Neural cell (in vitro differentiated cells): Measurements from ENCODE around the gene METRN. TPM values are rescaled to one million over a fixed set of nuclear protein-coding genes. Genes with fewer than 3 reads are reported as not detected.
"Not testable (repeated sequence)": the region's sequence is repeated elsewhere in the genome, so short reads cannot be mapped to it uniquely, and the experiment has no call there.

ENCODE experiments used
- H2AFZ ChIP-seq: fragments of 200-600, 300-800 bp; sonication (generic), shearing (Covaris generic); 2 replicates; pipeline ENCODE4 v1.6.0; 2014; ENCODE audit warnings: low read depth, mild to moderate bottlenecking, antibody characterized with exemption, low read length, moderate library complexity
- H3F3A ChIP-seq: fragments of 200-600 bp; shearing (Covaris generic); 2 replicates; pipeline ENCODE4 v1.6.1; 2016; ENCODE audit warnings: mild to moderate bottlenecking, moderate library complexity, mixed read lengths, antibody characterized with exemption, low read length; ENCODE audit not compliant: insufficient read depth, poor library complexity, severe bottlenecking
- H3K27ac ChIP-seq: fragments of 200-600, 300-800 bp; sonication (generic), shearing (Covaris generic); 2 replicates; pipeline ENCODE4 v1.5.1; 2014; ENCODE audit warnings: mild to moderate bottlenecking, low read length, moderate library complexity
- H3K27me3 ChIP-seq: fragments of 300-800, 200-600 bp; sonication (generic), shearing (Covaris generic); 2 replicates; pipeline ENCODE4 v1.6.0; 2014; ENCODE audit warnings: mild to moderate bottlenecking, low read depth, low read length, moderate library complexity; ENCODE audit not compliant: insufficient read depth
- H3K36me3 ChIP-seq: fragments of 300-800, 200-600 bp; sonication (generic), shearing (Covaris generic); 2 replicates; pipeline ENCODE4 v1.5.1; 2014; ENCODE audit warnings: mild to moderate bottlenecking, antibody characterized with exemption, low read length, moderate library complexity; ENCODE audit not compliant: insufficient read depth
- H3K4me2 ChIP-seq: fragments of 300-800, 200-600 bp; sonication (generic), shearing (Covaris generic); 2 replicates; pipeline ENCODE4 v1.6.0; 2014; ENCODE audit warnings: mild to moderate bottlenecking, low read length
- H3K4me3 ChIP-seq: fragments of 300-800, 200-600 bp; sonication (generic), shearing (Covaris generic); 2 replicates; pipeline ENCODE4 v1.5.1; 2014; ENCODE audit warnings: mild to moderate bottlenecking, low read length, moderate library complexity
- H3K79me2 ChIP-seq: fragments of 200-600 bp; shearing (Covaris generic); replicated peaks from 2 replicates; pipeline ENCODE4 v1.6.0; 2014; ENCODE audit warnings: mild to moderate bottlenecking, low read length, moderate library complexity; ENCODE audit not compliant: insufficient read depth
- H3K9ac ChIP-seq: fragments of 300-800, 200-600 bp; sonication (generic), shearing (Covaris generic); 2 replicates; pipeline ENCODE4 v1.6.1; 2016; ENCODE audit warnings: mild to moderate bottlenecking, low read length, mixed read lengths
- H3K9me2 ChIP-seq: fragments of 200-600 bp; shearing (Covaris generic); 2 replicates; pipeline ENCODE4 v1.6.1; 2016; ENCODE audit warnings: mild to moderate bottlenecking, low read length, mixed read lengths; ENCODE audit not compliant: insufficient read depth
- H3K9me3 ChIP-seq: fragments of 200-600, 300-800 bp; sonication (generic), shearing (Covaris generic); 2 replicates; pipeline ENCODE4 v1.6.1; 2016; ENCODE audit warnings: mild to moderate bottlenecking, mixed run types, low read length, moderate library complexity, mixed read lengths
- H4K20me1 ChIP-seq: fragments of 200-600 bp; shearing (Covaris generic); 2 replicates; pipeline ENCODE4 v1.6.1; 2016; ENCODE audit warnings: mild to moderate bottlenecking, mixed run types; ENCODE audit not compliant: insufficient read depth
- CTCF ChIP-seq: fragments of 450-650 bp; IDR thresholded peaks from 2 replicates; pipeline ENCODE4 v1.5.1; 2014; ENCODE audit warnings: antibody characterized with exemption, mild to moderate bottlenecking, moderate library complexity; ENCODE audit not compliant: poor library complexity, severe bottlenecking
- EP300 ChIP-seq: fragments of 450-650 bp; conservative IDR thresholded peaks from 2 replicates; pipeline ENCODE4 v1.6.1; 2014; ENCODE audit warnings: antibody characterized with exemption, mild to moderate bottlenecking, moderate library complexity; ENCODE audit not compliant: poor library complexity, severe bottlenecking
- EZH2 ChIP-seq: fragments of 200-600, 300-800 bp; shearing (Covaris generic), sonication (generic); IDR thresholded peaks from 2 replicates; pipeline ENCODE4 v1.6.1; 2014; ENCODE audit warnings: antibody characterized with exemption, low read length, borderline replicate concordance, mild to moderate bottlenecking; ENCODE audit not compliant: insufficient read depth, poor library complexity, severe bottlenecking
- MXI1 ChIP-seq: fragments of 450-650 bp; conservative IDR thresholded peaks from 2 replicates; pipeline ENCODE4 v1.6.1; 2014; ENCODE audit warnings: antibody characterized with exemption, mild to moderate bottlenecking; ENCODE audit not compliant: poor library complexity, severe bottlenecking
- POLR2AphosphoS5 ChIP-seq: IDR thresholded peaks from 2 replicates; pipeline ENCODE4 v1.6.1; 2012
- RAD21 ChIP-seq: fragments of 450-650 bp; conservative IDR thresholded peaks from 2 replicates; pipeline ENCODE4 v1.6.1; 2014; ENCODE audit warnings: antibody characterized with exemption, mild to moderate bottlenecking, moderate library complexity
- REST ChIP-seq: IDR thresholded peaks from 2 replicates; pipeline ENCODE4 v1.6.1; 2012; ENCODE audit warnings: borderline replicate concordance
- SMC3 ChIP-seq: fragments of 450-650 bp; conservative IDR thresholded peaks from 2 replicates; pipeline ENCODE4 v1.6.1; 2014; ENCODE audit warnings: antibody characterized with exemption, mild to moderate bottlenecking, moderate library complexity; ENCODE audit not compliant: poor library complexity
- TAF1 ChIP-seq: IDR thresholded peaks from 2 replicates; pipeline ENCODE4 v1.6.1; 2012; ENCODE audit warnings: low read depth
- polyA plus RNA-seq: library from polyadenylated mRNA; depleted of rRNA; stranded (reverse); fragments of >200 nt; gene quantifications from 2 replicates; pipeline ENCODE4 v1.2.3, GENCODE V29; 2014

Gene METRN
- polyA plus RNA-seq, 1 donor from 2014 or later: 37.6 TPM

GRCh38 chr16:752007-752312 lies 37.0 kb downstream of the METRN start:
- Histone ChIP-seq H3F3A (no peaks in the 10 kb centered on the region), H3K79me2 (no peaks in the 10 kb centered on the region), H3K27ac (no peak overlapping the region), H3K4me3 (no peak overlapping the region), H3K9me3 (peaks cover 4% of the 10 kb centered on the region), H3K27me3 (no peaks in the 10 kb centered on the region), H2AFZ (no peak overlapping the region), H4K20me1 (no peaks in the 10 kb centered on the region), H3K9me2 (no peaks in the 10 kb centered on the region), H3K36me3 (no peaks in the 10 kb centered on the region), H3K4me2 (no peak overlapping the region), H3K9ac (peak overlapping the region; percentile 29)
- TF ChIP-seq EP300: no peak
- no peak for TF ChIP-seq RAD21
- TF ChIP-seq MXI1: no peak
- no peak for TF ChIP-seq REST
- TF ChIP-seq EZH2: no peak
- TF ChIP-seq TAF1: no peak
- no peak for TF ChIP-seq POLR2AphosphoS5
- no peak for TF ChIP-seq CTCF
- TF ChIP-seq SMC3: no peak

- H3K27ac ChIP-seq, H3F3A ChIP-seq, H3K4me2 ChIP-seq, H3K27me3 ChIP-seq, H3K36me3 ChIP-seq, H3K9ac ChIP-seq, H3K9me3 ChIP-seq, H2AFZ ChIP-seq, H3K79me2 ChIP-seq, H3K4me3 ChIP-seq, H4K20me1 ChIP-seq, H3K9me2 ChIP-seq: not testable (repeated sequence)
Measured at GRCh38 chr16:754121-754607, 39.2 kb downstream of the METRN start.

- TF ChIP-seq RAD21 (no peak), TAF1 (no peak), EP300 (no peak), EZH2 (no peak), CTCF (no peak), SMC3 (no peak), MXI1 (no peak), POLR2AphosphoS5 (no peak), REST (no peak)
- Histone ChIP-seq H3K9me3 (peaks cover 4% of the 10 kb centered on the region), H3K9ac (no peak overlapping the region), H4K20me1 (no peaks in the 10 kb centered on the region), H3K27ac (no peak overlapping the region), H3K9me2 (no peaks in the 10 kb centered on the region), H2AFZ (no peak overlapping the region), H3F3A (no peaks in the 10 kb centered on the region), H3K36me3 (no peaks in the 10 kb centered on the region), H3K79me2 (no peaks in the 10 kb centered on the region), H3K27me3 (no peaks in the 10 kb centered on the region), H3K4me2 (no peak overlapping the region), H3K4me3 (no peak overlapping the region)
Measured at GRCh38 chr16:754656-755055, 39.7 kb downstream of the METRN start.
